ENCODE measurements around the gene NCLN. TPM values are rescaled to one million over a fixed set of nuclear protein-coding genes. Genes with fewer than 3 reads are reported as not detected.

The NCLN gene
- total RNA-seq, 2 donors from 2014 or later: 48.6 to 68.5 TPM

DNA sequence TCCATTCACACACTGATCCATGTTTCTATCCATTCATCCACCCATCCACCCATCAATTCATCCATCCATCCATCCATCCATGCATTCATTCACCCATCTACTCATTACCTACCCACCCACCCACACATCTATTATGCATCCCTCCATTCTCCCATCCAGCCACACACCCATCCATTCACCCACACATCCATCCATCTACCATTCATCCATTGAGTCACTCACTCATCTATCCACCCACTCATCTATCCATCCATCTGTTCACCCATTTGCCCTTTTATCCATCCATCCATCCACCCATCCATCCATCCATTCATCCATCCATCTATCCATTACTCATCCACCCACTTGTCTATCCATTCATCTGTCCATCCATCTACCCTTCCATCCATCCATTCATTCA is 68.8 kb downstream of the NCLN start:
- Histone ChIP-seq H3K27me3 (replicated peaks; ENCODE audit: insufficient read depth) (no peaks in the 10 kb centered on the region), H3K36me3 (no peaks in the 10 kb centered on the region), H3K9me3 (no peaks in the 10 kb centered on the region), H3K4me3 (no peak overlapping the region), H3K27ac (no peak overlapping the region), H3K4me1 (replicated peaks) (no peaks in the 10 kb centered on the region)
- DNase-seq (ENCODE audit: low spot score): no peak
- intact Hi-C loops (cut with DNase I): no loop called here
- TF ChIP-seq POLR2A (IDR thresholded peaks at IDR 0.05) (no peak), POLR2AphosphoS5 (IDR thresholded peaks at IDR 0.05) (no peak)
- TF ChIP-seq, protein P1, sequence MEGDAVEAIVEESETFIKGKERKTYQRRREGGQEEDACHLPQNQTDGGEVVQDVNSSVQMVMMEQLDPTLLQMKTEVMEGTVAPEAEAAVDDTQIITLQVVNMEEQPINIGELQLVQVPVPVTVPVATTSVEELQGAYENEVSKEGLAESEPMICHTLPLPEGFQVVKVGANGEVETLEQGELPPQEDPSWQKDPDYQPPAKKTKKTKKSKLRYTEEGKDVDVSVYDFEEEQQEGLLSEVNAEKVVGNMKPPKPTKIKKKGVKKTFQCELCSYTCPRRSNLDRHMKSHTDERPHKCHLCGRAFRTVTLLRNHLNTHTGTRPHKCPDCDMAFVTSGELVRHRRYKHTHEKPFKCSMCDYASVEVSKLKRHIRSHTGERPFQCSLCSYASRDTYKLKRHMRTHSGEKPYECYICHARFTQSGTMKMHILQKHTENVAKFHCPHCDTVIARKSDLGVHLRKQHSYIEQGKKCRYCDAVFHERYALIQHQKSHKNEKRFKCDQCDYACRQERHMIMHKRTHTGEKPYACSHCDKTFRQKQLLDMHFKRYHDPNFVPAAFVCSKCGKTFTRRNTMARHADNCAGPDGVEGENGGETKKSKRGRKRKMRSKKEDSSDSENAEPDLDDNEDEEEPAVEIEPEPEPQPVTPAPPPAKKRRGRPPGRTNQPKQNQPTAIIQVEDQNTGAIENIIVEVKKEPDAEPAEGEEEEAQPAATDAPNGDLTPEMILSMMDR (IDR thresholded peaks at IDR 0.05): no peak

DNA sequence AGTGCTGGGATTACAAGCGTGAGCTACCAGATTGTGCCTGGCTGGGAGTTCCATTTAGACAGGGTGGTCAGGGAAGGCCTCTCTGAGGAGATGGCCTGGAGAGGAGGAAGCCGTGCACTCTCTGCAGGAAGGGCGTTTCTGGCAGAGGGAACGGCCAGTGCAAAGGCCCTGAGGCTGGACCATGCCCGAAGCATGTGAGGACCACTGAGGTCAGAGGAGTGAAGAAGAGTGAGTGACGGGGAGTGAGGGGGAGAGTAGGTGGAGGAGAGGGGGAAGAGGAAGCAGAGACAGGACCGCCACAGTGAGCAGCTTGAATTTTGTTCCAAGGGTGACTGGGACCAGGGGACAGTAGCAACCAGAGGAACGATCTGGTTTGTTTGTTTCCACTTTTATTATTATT is 71.3 kb downstream of the NCLN start:
- Histone ChIP-seq H3K4me3 (no peak overlapping the region), H3K27me3 (replicated peaks; ENCODE audit: insufficient read depth) (no peaks in the 10 kb centered on the region), H3K4me1 (replicated peaks) (no peaks in the 10 kb centered on the region), H3K36me3 (no peaks in the 10 kb centered on the region), H3K9me3 (no peaks in the 10 kb centered on the region), H3K27ac (no peak overlapping the region)
- no peak for DNase-seq (ENCODE audit: low spot score)
- intact Hi-C loops (cut with DNase I): no loop called here
- 90% methylated on average over 8 of the region's 8 CpGs for WGBS
- TF ChIP-seq, protein P1 (IDR thresholded peaks at IDR 0.05): no peak
- no peak for TF ChIP-seq POLR2AphosphoS5 (IDR thresholded peaks at IDR 0.05)
- TF ChIP-seq POLR2A (IDR thresholded peaks at IDR 0.05): no peak

Other genes with a start within 250 kb of the NCLN start
- 1 to 10 TPM; 2.8 to 6.6 TPM for gene ZNF77, start 241.0 kb upstream of the NCLN start, total RNA-seq
- gene TLE6, start 208.4 kb upstream of the NCLN start, total RNA-seq: 1 to 10 TPM; 5.9 to 9.0 TPM
- 10 to 100 TPM; 61.9 to 82.1 TPM for gene TLE2, start 156.7 kb upstream of the NCLN start, total RNA-seq
- gene TLE5, start 123.4 kb upstream of the NCLN start, total RNA-seq: 100 to 1,000 TPM; 546 to 767 TPM
- 100 to 1,000 TPM in 1 of 2 donors, 10 to 100 TPM in 1; 61.3 to 117 TPM for gene GNA11, start 91.6 kb upstream of the NCLN start, total RNA-seq
- gene GNA15, start 49.9 kb upstream of the NCLN start, total RNA-seq: 10 to 100 TPM; 11.1 to 13.3 TPM
- 1 to 10 TPM in 1 of 2 donors, under 1 TPM in 1; 0.14 to 1.5 TPM for gene S1PR4, start 7.2 kb upstream of the NCLN start, total RNA-seq
- gene CELF5, start 38.7 kb downstream of the NCLN start, total RNA-seq: under 1 TPM; 0.36 to 0.80 TPM
- 100 to 1,000 TPM; 160 to 168 TPM for gene NFIC, start 180.7 kb downstream of the NCLN start, total RNA-seq

Measured in prostate gland (tissue), 2 donors.